SK-N-SH treated with all-trans-retinoic acid at 6 μM for 48 hours (cell line): Measurements from ENCODE around the gene ZSCAN16.
"Not testable (repeated sequence)": the region's sequence is repeated elsewhere in the genome, so short reads cannot be mapped to it uniquely, and the experiment has no call there.

ENCODE experiments used
- ATAC-seq: fragments of 200-7000 bp; cut with Tn5 transposase; 3 replicates; pipeline ENCODE4 v1.9.1; 2020; ENCODE audit warnings: mild to moderate bottlenecking, moderate library complexity
- ARNTL ChIP-seq: fragments of 450-650 bp; formaldehyde crosslinking; IDR thresholded peaks from 2 replicates; pipeline ENCODE4 v1.5.0; 2020; ENCODE audit warnings: low read depth, mild to moderate bottlenecking, moderate library complexity, borderline replicate concordance
- CREB5 ChIP-seq: fragments of 250-450 bp; sonication (Bioruptor Pico); IDR thresholded peaks from 2 replicates; pipeline ENCODE4 v1.5.1; 2020; ENCODE audit warnings: low read depth, mild to moderate bottlenecking, moderate library complexity
- CSDC2 ChIP-seq: fragments of 250-450 bp; sonication (Bioruptor Pico); IDR thresholded peaks from 2 replicates; pipeline ENCODE4 v1.5.0; 2020; ENCODE audit warnings: mild to moderate bottlenecking, moderate library complexity
- GLIS3 ChIP-seq: fragments of 250-450 bp; sonication (Bioruptor Pico); IDR thresholded peaks from 2 replicates; pipeline ENCODE4 v1.5.0; 2020; ENCODE audit warnings: mild to moderate bottlenecking, moderate library complexity
- ISL1 ChIP-seq: fragments of 250-450 bp; sonication (Bioruptor Pico); IDR thresholded peaks from 2 replicates; pipeline ENCODE4 v2.1.2; 2022; ENCODE audit warnings: mild to moderate bottlenecking, moderate library complexity
- OSR1 ChIP-seq: fragments of 250-450 bp; sonication (Bioruptor Pico); IDR thresholded peaks from 2 replicates; pipeline ENCODE4 v1.8.0; 2022; ENCODE audit warnings: moderate library complexity, mild to moderate bottlenecking, inconsistent platforms
- PPARA ChIP-seq: fragments of 250-450 bp; sonication (Bioruptor Pico); IDR thresholded peaks from 2 replicates; pipeline ENCODE4 v1.5.0; 2020; ENCODE audit warnings: mild to moderate bottlenecking, borderline replicate concordance
- RARB ChIP-seq: fragments of 250-450 bp; sonication (Bioruptor Pico); IDR thresholded peaks from 2 replicates; pipeline ENCODE4 v1.8.0; 2021; ENCODE audit warnings: mild to moderate bottlenecking, moderate library complexity
- SNAI2 ChIP-seq: fragments of 250-450 bp; sonication (Bioruptor Pico); IDR thresholded peaks from 2 replicates; pipeline ENCODE4 v1.5.0; 2020; ENCODE audit warnings: mild to moderate bottlenecking, moderate library complexity
- TCF4 ChIP-seq: fragments of 250-450 bp; sonication (Bioruptor Pico); IDR thresholded peaks from 2 replicates; pipeline ENCODE4 v1.8.0; 2021; ENCODE audit warnings: mild to moderate bottlenecking, moderate library complexity, borderline replicate concordance
- ZC3H10 ChIP-seq: fragments of 250-450 bp; sonication (Bioruptor Pico); IDR thresholded peaks from 2 replicates; pipeline ENCODE4 v1.5.1; 2021; ENCODE audit warnings: mild to moderate bottlenecking, moderate library complexity
- ZFP3 ChIP-seq: fragments of 250-450 bp; sonication (Bioruptor Pico); IDR thresholded peaks from 2 replicates; pipeline ENCODE4 v1.5.0; 2020; ENCODE audit warnings: mild to moderate bottlenecking, moderate library complexity
- ZFP30 ChIP-seq: fragments of 450-650 bp; formaldehyde crosslinking; IDR thresholded peaks from 2 replicates; pipeline ENCODE4 v1.5.0; 2022; ENCODE audit warnings: mild to moderate bottlenecking, moderate library complexity
- ZNF565 ChIP-seq: fragments of 450-650 bp; formaldehyde crosslinking; conservative IDR thresholded peaks from 2 replicates; pipeline ENCODE4 v1.5.0; 2020; ENCODE audit warnings: low read depth, mild to moderate bottlenecking, moderate library complexity
- TF ChIP-seq, protein P1 (sequence below): fragments of 250-450 bp; sonication (Bioruptor Pico); IDR thresholded peaks from 2 replicates; pipeline ENCODE4 v1.8.0; 2021; ENCODE audit warnings: low read depth, mild to moderate bottlenecking, moderate library complexity, borderline replicate concordance

ZSCAN16 gene

DNA sequence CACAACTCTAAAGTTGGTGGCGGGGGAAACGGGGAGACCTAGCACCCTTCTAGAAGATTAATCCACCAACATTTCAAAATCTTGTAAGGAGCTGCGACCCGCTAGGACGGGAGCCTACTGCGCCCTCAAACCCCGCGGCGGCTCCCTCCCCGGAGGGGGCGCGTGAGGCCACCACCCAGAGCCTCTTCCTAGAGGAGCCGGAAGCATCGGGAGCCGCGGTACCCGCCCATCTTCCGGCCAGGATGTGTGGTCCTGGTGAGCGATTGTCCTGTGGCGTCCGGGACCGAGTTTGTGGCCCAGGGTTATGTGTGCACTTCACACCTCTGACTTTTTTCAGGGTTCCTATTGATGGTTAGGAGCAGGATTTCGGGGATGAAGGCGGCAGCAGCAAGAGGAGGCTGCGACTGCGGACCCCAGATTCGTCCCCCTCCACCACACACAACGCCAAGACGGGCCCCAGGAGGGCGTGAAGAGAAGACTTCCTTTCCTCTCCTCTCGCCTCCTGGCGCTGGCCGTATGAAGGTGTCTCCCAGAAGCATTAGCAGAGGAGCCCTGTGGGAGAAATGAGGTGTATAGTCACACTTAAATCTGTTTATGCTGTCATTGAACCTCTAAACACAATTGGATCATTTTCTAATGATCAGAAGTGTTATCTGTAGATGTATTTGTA lies 33.4 kb upstream of the ZSCAN16 start:
- ATAC-seq: peak; percentile 85
- TF ChIP-seq ZFP30 (CRISPR knock-in tag) (no peak), PPARA (CRISPR knock-in tag) (no peak), TCF4 (CRISPR knock-in tag) (no peak), CREB5 (CRISPR knock-in tag) (no peak), RARB (CRISPR knock-in tag) (no peak)
- TF ChIP-seq, all 23 proteins: peak for 0

DNA sequence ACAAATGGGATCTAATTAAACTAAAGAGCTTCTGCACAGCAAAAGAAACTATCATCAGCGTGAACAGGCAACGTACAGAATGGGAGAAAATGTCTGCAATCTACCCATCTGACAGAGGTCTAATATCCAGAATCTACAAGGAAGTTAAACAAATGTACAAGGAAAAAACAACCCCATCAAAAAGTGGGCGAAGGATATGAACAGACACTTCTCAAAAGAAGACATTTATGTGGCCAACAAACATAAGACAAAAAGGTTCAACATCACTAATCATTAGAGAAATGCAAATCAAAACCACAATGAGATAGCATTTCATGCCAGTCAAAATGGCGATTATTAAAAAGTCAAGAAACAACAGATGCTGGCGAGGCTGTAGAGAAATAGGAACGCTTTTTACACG lies 22.2 kb upstream of the ZSCAN16 start:
- ATAC-seq: not testable (repeated sequence)

DNA sequence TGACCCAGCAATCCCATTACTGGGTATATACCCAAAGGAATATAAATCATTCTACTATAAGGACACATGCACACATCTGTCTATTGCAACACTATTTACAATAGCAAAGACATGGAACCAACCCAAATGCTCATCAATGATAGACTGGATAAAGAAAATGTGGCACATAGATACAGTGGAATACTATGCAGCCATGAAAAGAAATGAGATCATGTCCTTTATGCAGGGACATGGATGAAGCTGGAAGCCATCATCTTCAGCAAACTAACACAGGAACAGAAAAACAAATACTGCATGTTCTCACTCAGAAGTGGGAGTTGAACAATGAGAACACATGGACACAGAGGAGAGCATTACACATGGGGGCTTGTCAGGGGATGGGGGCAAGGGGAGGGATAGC lies 21.7 kb upstream of the ZSCAN16 start:
- not testable (repeated sequence) for ATAC-seq

GRCh38 chr6:28104392-28105244 lies 19.8 kb upstream of the ZSCAN16 start:
- ATAC-seq: peak; percentile 99
- TF ChIP-seq ZFP3: peak; percentile 81; the same call in 1 of the 2 replicates
- TF ChIP-seq GLIS3 (CRISPR knock-in tag): no peak
- 0 out of 2 replicates have a peak, but pooled peaks have one; percentile 51 for TF ChIP-seq CSDC2 (CRISPR knock-in tag)
- TF ChIP-seq CREB5 (CRISPR knock-in tag): no peak
- TF ChIP-seq ZFP30 (CRISPR knock-in tag): no peak
- TF ChIP-seq PPARA (CRISPR knock-in tag): no peak

- ATAC-seq: peak; percentile 53
- TF ChIP-seq ISL1 (CRISPR knock-in tag) (no peak), ZC3H10 (no peak)
These were observed 19.2 kb upstream of the ZSCAN16 start for GRCh38 chr6:28105245-28105639.

DNA sequence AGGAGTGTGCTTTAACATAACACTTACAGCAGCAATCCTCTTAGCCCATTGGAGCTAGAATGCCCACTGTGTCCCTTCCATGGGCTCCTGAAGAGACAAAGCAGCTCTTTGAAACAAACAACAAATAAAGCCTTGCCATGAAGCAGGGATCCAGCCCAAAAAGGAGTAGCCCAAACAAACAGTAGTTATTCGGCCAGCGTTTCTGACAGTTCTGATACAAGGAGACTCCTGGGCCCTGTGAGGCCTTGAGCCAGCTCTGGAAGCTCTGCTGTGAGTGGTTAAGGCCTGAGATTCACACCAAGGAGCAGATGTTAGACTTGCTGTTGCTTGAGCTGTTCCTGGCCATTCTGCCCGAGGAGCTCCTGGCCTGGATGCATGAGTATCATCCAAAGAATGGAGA lies 16.9 kb upstream of the ZSCAN16 start:
- ATAC-seq: no peak
- TF ChIP-seq, protein P1, sequence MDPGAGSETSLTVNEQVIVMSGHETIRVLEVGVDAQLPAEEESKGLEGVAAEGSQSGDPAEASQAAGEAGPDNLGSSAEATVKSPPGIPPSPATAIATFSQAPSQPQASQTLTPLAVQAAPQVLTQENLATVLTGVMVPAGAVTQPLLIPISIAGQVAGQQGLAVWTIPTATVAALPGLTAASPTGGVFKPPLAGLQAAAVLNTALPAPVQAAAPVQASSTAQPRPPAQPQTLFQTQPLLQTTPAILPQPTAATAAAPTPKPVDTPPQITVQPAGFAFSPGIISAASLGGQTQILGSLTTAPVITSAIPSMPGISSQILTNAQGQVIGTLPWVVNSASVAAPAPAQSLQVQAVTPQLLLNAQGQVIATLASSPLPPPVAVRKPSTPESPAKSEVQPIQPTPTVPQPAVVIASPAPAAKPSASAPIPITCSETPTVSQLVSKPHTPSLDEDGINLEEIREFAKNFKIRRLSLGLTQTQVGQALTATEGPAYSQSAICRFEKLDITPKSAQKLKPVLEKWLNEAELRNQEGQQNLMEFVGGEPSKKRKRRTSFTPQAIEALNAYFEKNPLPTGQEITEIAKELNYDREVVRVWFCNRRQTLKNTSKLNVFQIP (CRISPR knock-in tag): no peak
- TF ChIP-seq ZNF565 (CRISPR knock-in tag): no peak
- no peak for TF ChIP-seq PPARA (CRISPR knock-in tag)
- no peak for TF ChIP-seq SNAI2 (CRISPR knock-in tag)
- TF ChIP-seq OSR1 (CRISPR knock-in tag): no peak
- no peak for TF ChIP-seq CREB5 (CRISPR knock-in tag)
- no peak for TF ChIP-seq ARNTL (CRISPR knock-in tag)

DNA sequence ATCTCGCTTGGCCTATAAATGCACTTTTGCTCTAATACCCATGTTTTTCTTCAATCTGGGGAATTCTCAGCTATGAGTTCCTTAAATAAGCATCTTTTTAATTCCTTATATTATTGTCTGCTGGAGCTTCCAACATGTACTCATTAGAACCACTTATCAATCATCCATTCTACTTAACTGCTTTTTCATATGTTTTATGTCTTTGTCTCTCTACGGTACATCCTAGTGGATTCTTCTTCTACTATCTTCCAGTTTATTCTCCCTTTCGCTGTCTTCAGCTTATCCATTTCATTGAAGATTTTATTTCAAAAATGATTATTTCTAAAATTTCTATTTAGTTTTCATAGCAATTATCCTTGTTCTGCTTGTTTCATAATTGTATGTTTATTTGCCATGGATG lies 12.4 kb upstream of the ZSCAN16 start:
- TF ChIP-seq, protein P1 (CRISPR knock-in tag): no peak
- no peak for TF ChIP-seq ZFP30 (CRISPR knock-in tag)
- TF ChIP-seq ZFP3: no peak
- TF ChIP-seq, all 23 proteins: peak for 0
- ATAC-seq: no peak
